GM18499 (cell line): Measurements from ENCODE around the gene GDI2.
"Not testable (repeated sequence)": the region's sequence is repeated elsewhere in the genome, so short reads cannot be mapped to it uniquely, and the experiment has no call there.

Experiments used
- ATAC-seq: cut with Tn5 transposase; IDR thresholded peaks from one replicate; pipeline ENCODE4 v1.9.1; 2021; ENCODE audit warnings: moderate number of reproducible peaks; ENCODE audit not compliant: insufficient read depth, unreplicated experiment

GDI2 gene

GRCh38 chr10:5794236-5794635, 19.0 kb downstream of the GDI2 start:
- no peak for ATAC-seq

GRCh38 chr10:5789626-5790025, 23.6 kb downstream of the GDI2 start:
- no peak for ATAC-seq

- no peak for ATAC-seq
Measured at GRCh38 chr10:5788969-5789368, 24.3 kb downstream of the GDI2 start.

- no peak for ATAC-seq
Measured at GRCh38 chr10:5783300-5783699, 29.9 kb downstream of the GDI2 start.

GRCh38 chr10:5782174-5782573, 31.1 kb downstream of the GDI2 start:
- ATAC-seq: no peak

GRCh38 chr10:5779730-5780129, 33.5 kb downstream of the GDI2 start:
- ATAC-seq: no peak

GRCh38 chr10:5777758-5778157, 35.5 kb downstream of the GDI2 start:
- ATAC-seq: not testable (repeated sequence)

GRCh38 chr10:5776881-5777197, 36.4 kb downstream of the GDI2 start:
- ATAC-seq: no peak

- no peak for ATAC-seq
Measured at GRCh38 chr10:5776136-5776880, 36.9 kb downstream of the GDI2 start.

- ATAC-seq: no peak
Measured at GRCh38 chr10:5775685-5776084, 37.5 kb downstream of the GDI2 start.

- no peak for ATAC-seq
Measured at GRCh38 chr10:5774987-5775620, 38.1 kb downstream of the GDI2 start.

- no peak for ATAC-seq
Measured at GRCh38 chr10:5766189-5766588, 47.0 kb downstream of the GDI2 start.

GRCh38 chr10:5765617-5766016, 47.6 kb downstream of the GDI2 start:
- no peak for ATAC-seq

- ATAC-seq: no peak
Measured at GRCh38 chr10:5764422-5765297, 48.6 kb downstream of the GDI2 start.

GRCh38 chr10:5762531-5762930, 50.7 kb downstream of the GDI2 start:
- no peak for ATAC-seq

GRCh38 chr10:5761220-5761619, 52.0 kb downstream of the GDI2 start:
- no peak for ATAC-seq

GRCh38 chr10:5760515-5760914, 52.7 kb downstream of the GDI2 start:
- no peak for ATAC-seq

GRCh38 chr10:5758927-5759326, 54.3 kb downstream of the GDI2 start:
- ATAC-seq: no peak

GRCh38 chr10:5757766-5758517, 55.3 kb downstream of the GDI2 start:
- no peak for ATAC-seq

GRCh38 chr10:5752301-5752871, 60.8 kb downstream of the GDI2 start:
- no peak for ATAC-seq
